NOMO-1 treated with dmso at 0.1 percent for 144 hours (cell line): ENCODE data around the gene OR5F1.

ENCODE experiments used
- DNase-seq: peaks from one replicate; lab custom pipeline; 2025; ENCODE audit not compliant: unreplicated experiment; lab: John Stamatoyannopoulos, UW

The OR5F1 gene

GRCh38 chr11:55994525-55994924, at the start of gene OR5F1:
Gene OR5F1 (minus strand): TSS chr11:55994625. CDS start chr11:55994625, 0 bp downstream.
- no peak for DNase-seq

GRCh38 chr11:56027354-56027753, 32.9 kb upstream of the OR5F1 start, which contains the start of gene OR5AS1:
Gene OR5AS1 (plus strand): TSS chr11:56027654. CDS start chr11:56030419, 2,765 bp downstream.
- no peak for DNase-seq

- no peak for DNase-seq
Measured at GRCh38 chr11:56013805-56014204, 19.4 kb upstream of the OR5F1 start.

- no peak for DNase-seq
Measured at GRCh38 chr11:56010716-56011115, 16.3 kb upstream of the OR5F1 start.

GRCh38 chr11:55970935-55971334, 23.5 kb downstream of the OR5F1 start:
- no peak for DNase-seq

GRCh38 chr11:55969845-55970244, 24.6 kb downstream of the OR5F1 start, which contains the start of gene OR10AG1:
Gene OR10AG1 (minus strand): TSS chr11:55969945. CDS start chr11:55969907, 38 bp downstream.
- no peak for DNase-seq

GRCh38 chr11:55967914-55968313, 26.5 kb downstream of the OR5F1 start:
- no peak for DNase-seq

- DNase-seq: no peak
Measured at GRCh38 chr11:55966391-55966790, 28.0 kb downstream of the OR5F1 start.

- DNase-seq: no peak
Measured at GRCh38 chr11:55956521-55956920, 37.9 kb downstream of the OR5F1 start.

- no peak for DNase-seq
Measured at GRCh38 chr11:55949330-55949729, 45.1 kb downstream of the OR5F1 start.
